OCI-LY3 (cell line): ENCODE measurements around the gene CATSPERZ.

Experiments
- H2AFZ ChIP-seq: fragments of 200-600, 300-600 bp; shearing (Covaris generic); 2 replicates; pipeline ENCODE4 v1.6.0; 2014; ENCODE audit warnings: antibody characterized with exemption, low read depth, low read length
- H3K27ac ChIP-seq: fragments of 200-600, 300-600 bp; sonication (generic); 2 replicates; pipeline ENCODE4 v1.5.1; 2014; ENCODE audit warnings: mild to moderate bottlenecking, low read length, moderate library complexity, mixed read lengths
- H3K27me3 ChIP-seq: fragments of 200-600, 300-600 bp; sonication (generic); 2 replicates; pipeline ENCODE4 v1.6.1; 2014; ENCODE audit warnings: low read depth, low read length, mixed read lengths
- H3K36me3 ChIP-seq: fragments of 200-600, 300-600 bp; sonication (generic); replicated peaks from 2 replicates; pipeline ENCODE3; 2014; ENCODE audit warnings: low read depth, low read length, mixed read lengths
- H3K4me1 ChIP-seq: fragments of 300-600, 200-600 bp; sonication (generic); 2 replicates; pipeline ENCODE4 v1.6.1; 2014; ENCODE audit warnings: low read length, mixed read lengths
- H3K4me2 ChIP-seq: fragments of 200-600, 300-600 bp; sonication (generic); 2 replicates; pipeline ENCODE4 v1.6.1; 2014; ENCODE audit warnings: low read length, mixed read lengths
- H3K4me3 ChIP-seq: fragments of 300-600, 200-600 bp; sonication (generic); 2 replicates; pipeline ENCODE4 v1.5.1; 2014; ENCODE audit warnings: antibody characterized with exemption, mild to moderate bottlenecking, low read length, moderate library complexity
- H3K79me2 ChIP-seq: fragments of 300-600, 200-600 bp; shearing (Covaris generic); 2 replicates; pipeline ENCODE4 v1.6.1; 2014; ENCODE audit warnings: mild to moderate bottlenecking, low read length, mixed read lengths
- H3K9ac ChIP-seq: fragments of 300-600, 200-600 bp; shearing (Covaris generic); 2 replicates; pipeline ENCODE4 v1.6.0; 2014; ENCODE audit warnings: mild to moderate bottlenecking, low read length, moderate library complexity
- H3K9me3 ChIP-seq: fragments of 200-600, 300-600 bp; shearing (Covaris generic); 2 replicates; pipeline ENCODE4 v1.6.1; 2014; ENCODE audit warnings: low read length, mixed read lengths; ENCODE audit not compliant: insufficient read depth
- H4K20me1 ChIP-seq: fragments of 200-600, 300-600 bp; sonication (generic); 2 replicates; pipeline ENCODE4 v1.6.1; 2016; ENCODE audit warnings: low read length, mixed read lengths; ENCODE audit not compliant: insufficient read depth
- CTCF ChIP-seq: fragments of 200-600, 300-600 bp; sonication (generic); IDR thresholded peaks from 2 replicates; pipeline ENCODE4 v1.5.1; 2014; ENCODE audit warnings: antibody characterized with exemption, low read length, low read depth
- EZH2phosphoT487 ChIP-seq: fragments of 200-600 bp; shearing (Covaris generic); IDR thresholded peaks from 2 replicates; pipeline ENCODE4 v1.6.1; 2018; ENCODE audit warnings: antibody characterized with exemption, mixed run types, low read depth

CATSPERZ gene

DNA sequence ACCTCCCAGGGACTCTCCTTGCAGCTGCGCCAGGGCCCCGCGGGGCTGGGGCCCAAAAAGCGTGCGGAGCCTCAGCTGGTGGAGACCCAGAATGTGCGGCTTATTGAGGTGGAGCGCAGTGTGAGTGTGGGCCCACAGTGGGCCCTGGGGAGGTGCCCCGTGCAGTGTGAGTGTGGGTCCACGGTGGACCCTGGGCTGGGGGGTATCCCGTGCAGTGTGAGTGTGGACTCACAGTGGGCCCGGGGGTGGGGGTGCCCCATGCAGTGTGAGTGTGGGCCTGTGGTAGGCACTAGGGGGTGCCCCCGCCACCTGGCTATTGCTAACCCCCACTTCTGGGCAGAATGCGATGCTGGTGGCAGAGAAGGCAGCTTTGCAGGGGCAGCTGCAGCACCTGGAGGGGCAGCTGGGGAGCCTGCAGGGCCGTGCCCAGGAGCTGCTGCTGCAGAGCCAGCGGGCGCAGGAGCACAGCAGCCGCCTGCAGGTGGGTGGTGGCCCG is 51.0 kb downstream of the CATSPERZ start:
- Histone ChIP-seq H4K20me1 (peaks cover 6% of the 10 kb centered on the region; the same call in 1 of the 2 replicates), H2AFZ (no peak overlapping the region), H3K27me3 (no peaks in the 10 kb centered on the region), H3K79me2 (no peaks in the 10 kb centered on the region), H3K4me1 (peaks cover 8% of the 10 kb centered on the region), H3K36me3 (peaks cover 38% of the 10 kb centered on the region), H3K4me2 (no peak overlapping the region), H3K27ac (no peak overlapping the region), H3K9me3 (no peaks in the 10 kb centered on the region), H3K9ac (no peak overlapping the region), H3K4me3 (no peak overlapping the region)
- no peak for TF ChIP-seq CTCF
- TF ChIP-seq EZH2phosphoT487, result no peak

GRCh38 chr11:64352099-64352994 is 52.2 kb downstream of the CATSPERZ start:
- H3K79me2 ChIP-seq, result no peaks in the 10 kb centered on the region
- no peak overlapping the region for H3K9ac ChIP-seq
- no peaks in the 10 kb centered on the region for H3K9me3 ChIP-seq
- H3K27me3 ChIP-seq, result no peaks in the 10 kb centered on the region
- no peak overlapping the region for H3K27ac ChIP-seq
- peaks cover 2% of the 10 kb centered on the region; the same call in 1 of the 2 replicates for H4K20me1 ChIP-seq
- H3K4me1 ChIP-seq, result peaks cover 8% of the 10 kb centered on the region
- no peak overlapping the region for H2AFZ ChIP-seq
- no peak for TF ChIP-seq CTCF
- no peak for TF ChIP-seq EZH2phosphoT487
- no peak overlapping the region for H3K4me2 ChIP-seq
- H3K36me3 ChIP-seq, result peaks cover 33% of the 10 kb centered on the region
- H3K4me3 ChIP-seq, result no peak overlapping the region

DNA sequence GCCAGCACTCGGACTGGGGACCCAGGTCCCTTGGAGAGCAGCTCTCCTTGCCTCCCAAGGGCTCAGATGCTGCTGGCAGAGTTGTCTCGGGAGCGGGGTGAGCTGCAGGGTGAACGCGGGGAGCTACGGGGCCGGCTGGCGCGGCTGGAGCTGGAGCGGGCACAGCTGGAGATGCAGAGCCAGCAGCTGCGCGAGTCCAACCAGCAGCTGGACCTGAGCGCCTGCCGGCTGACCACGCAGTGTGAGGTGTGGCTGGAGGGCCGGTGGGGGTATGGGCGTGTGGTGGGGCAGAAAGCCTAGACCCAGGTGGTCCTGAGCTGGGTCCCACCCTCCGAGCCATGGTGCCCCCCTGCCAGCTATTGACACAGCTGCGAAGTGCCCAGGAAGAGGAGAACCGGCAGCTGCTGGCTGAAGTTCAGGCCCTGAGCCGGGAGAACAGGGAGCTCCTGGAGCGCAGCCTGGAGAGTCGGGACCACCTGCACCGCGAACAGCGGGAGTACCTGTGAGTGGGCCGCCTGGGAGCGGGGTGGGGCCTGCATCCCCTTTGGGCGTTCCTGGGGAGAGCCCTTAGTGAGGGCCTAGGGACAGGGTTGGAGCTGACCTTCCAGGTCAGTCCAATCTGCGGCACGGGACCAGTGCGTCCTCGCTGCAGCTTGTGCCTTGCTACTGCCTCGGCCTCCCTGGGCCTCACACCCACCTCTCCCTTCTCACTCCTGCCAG is 53.0 kb downstream of the CATSPERZ start:
- Histone ChIP-seq H3K4me3 (no peak overlapping the region), H2AFZ (no peak overlapping the region), H3K27me3 (no peaks in the 10 kb centered on the region), H3K9me3 (no peaks in the 10 kb centered on the region), H3K4me1 (peaks cover 13% of the 10 kb centered on the region), H4K20me1 (no peaks in the 10 kb centered on the region), H3K36me3 (peaks cover 31% of the 10 kb centered on the region), H3K27ac (no peak overlapping the region), H3K4me2 (no peak overlapping the region), H3K79me2 (no peaks in the 10 kb centered on the region), H3K9ac (no peak overlapping the region)
- TF ChIP-seq CTCF (no peak), EZH2phosphoT487 (no peak)
